AG08396 (cell line): ENCODE measurements around the gene ZNF79.
"Not testable (repeated sequence)": the region's sequence is repeated elsewhere in the genome, so short reads cannot be mapped to it uniquely, and the experiment has no call there.

Experiments used
- DNase-seq: peaks from one replicate; pipeline ENCODE4 v3.0.0; 2012; ENCODE audit warnings: low spot score, mixed read lengths

ZNF79 gene

GRCh38 chr9:127457191-127457878 lies 33.2 kb downstream of the ZNF79 start:
- DNase-seq = no peak

- no peak for DNase-seq
Measured at GRCh38 chr9:127458921-127459320, 34.7 kb downstream of the ZNF79 start.

GRCh38 chr9:127463382-127463781 lies 39.2 kb downstream of the ZNF79 start:
- DNase-seq = no peak

- peak; percentile 45 for DNase-seq
Measured at GRCh38 chr9:127463911-127464310, 39.7 kb downstream of the ZNF79 start.

GRCh38 chr9:127466407-127466917 lies 42.3 kb downstream of the ZNF79 start:
- not testable (repeated sequence) for DNase-seq

GRCh38 chr9:127467621-127468020 lies 43.4 kb downstream of the ZNF79 start:
- DNase-seq = no peak

- DNase-seq = no peak
Measured at GRCh38 chr9:127470662-127471061, 46.5 kb downstream of the ZNF79 start.

- DNase-seq = no peak
Measured at GRCh38 chr9:127473501-127473900, 49.3 kb downstream of the ZNF79 start.

- no peak for DNase-seq
Measured at GRCh38 chr9:127473932-127474331, 49.8 kb downstream of the ZNF79 start.

- DNase-seq = no peak
Measured at GRCh38 chr9:127474592-127474991, 50.4 kb downstream of the ZNF79 start.

GRCh38 chr9:127479507-127480081 lies 55.4 kb downstream of the ZNF79 start:
- DNase-seq = no peak

GRCh38 chr9:127482662-127483061 lies 58.5 kb downstream of the ZNF79 start:
- no peak for DNase-seq

GRCh38 chr9:127485995-127486394 lies 61.8 kb downstream of the ZNF79 start:
- no peak for DNase-seq

GRCh38 chr9:127488946-127489345 lies 64.8 kb downstream of the ZNF79 start:
- no peak for DNase-seq

- DNase-seq = no peak
Measured at GRCh38 chr9:127489471-127490115, 65.4 kb downstream of the ZNF79 start.

GRCh38 chr9:127490535-127491230 lies 66.5 kb downstream of the ZNF79 start:
- DNase-seq = no peak

GRCh38 chr9:127491516-127491915 lies 67.3 kb downstream of the ZNF79 start:
- DNase-seq = no peak

GRCh38 chr9:127492616-127493015 lies 68.4 kb downstream of the ZNF79 start:
- no peak for DNase-seq

- no peak for DNase-seq
Measured at GRCh38 chr9:127493592-127494303, 69.6 kb downstream of the ZNF79 start.

GRCh38 chr9:127494304-127494702 lies 70.1 kb downstream of the ZNF79 start:
- no peak for DNase-seq
